Nephron progenitor cell (in vitro differentiated cells): ENCODE results near the gene ZNF780A.

ENCODE experiments used
- DNase-seq: peaks from one replicate; pipeline ENCODE4 v3.0.0; 2021
- H3K27ac Mint-ChIP-seq: 2 replicates; pipeline ENCODE4 v1.8.0; 2021; ENCODE audit warnings: mild to moderate bottlenecking, moderate library complexity, mixed read lengths
- H3K27me3 Mint-ChIP-seq: 2 replicates; pipeline ENCODE4 v1.8.0; 2021; ENCODE audit warnings: mild to moderate bottlenecking, low read depth, mixed read lengths; ENCODE audit not compliant: poor library complexity
- H3K36me3 Mint-ChIP-seq: 2 replicates; pipeline ENCODE4 v1.8.0; 2021; ENCODE audit warnings: low read depth, mixed read lengths
- H3K4me1 Mint-ChIP-seq: 2 replicates; pipeline ENCODE4 v1.8.0; 2021; ENCODE audit warnings: mixed read lengths
- H3K4me3 Mint-ChIP-seq: 2 replicates; pipeline ENCODE4 v1.8.0; 2021; ENCODE audit warnings: mild to moderate bottlenecking, moderate library complexity, mixed read lengths
- H3K9me3 Mint-ChIP-seq: 2 replicates; pipeline ENCODE4 v1.8.0; 2021; ENCODE audit warnings: mild to moderate bottlenecking, moderate library complexity, mixed read lengths
- CTCF ChIP-seq: fragments of 200-600 bp; sonication (generic); IDR thresholded peaks from 2 replicates; pipeline ENCODE4 v1.5.0; 2021; ENCODE audit warnings: antibody characterized with exemption

ZNF780A gene

GRCh38 chr19:40033989-40034560 is 56.7 kb downstream of the ZNF780A start:
- H3K27me3 Mint-ChIP-seq, result no peaks in the 10 kb centered on the region
- no peak overlapping the region for H3K27ac Mint-ChIP-seq
- no peak for TF ChIP-seq CTCF
- peaks cover 91% of the 10 kb centered on the region for H3K9me3 Mint-ChIP-seq
- DNase-seq, result no peak
- H3K4me1 Mint-ChIP-seq, result no peaks in the 10 kb centered on the region
- H3K4me3 Mint-ChIP-seq, result no peak overlapping the region
- peaks cover 89% of the 10 kb centered on the region for H3K36me3 Mint-ChIP-seq

- TF ChIP-seq CTCF, result no peak
- Mint-ChIP-seq H3K9me3 (peaks cover 98% of the 10 kb centered on the region), H3K36me3 (peaks cover 73% of the 10 kb centered on the region), H3K27ac (no peak overlapping the region), H3K4me1 (no peaks in the 10 kb centered on the region), H3K4me3 (no peak overlapping the region), H3K27me3 (peaks cover 10% of the 10 kb centered on the region)
- DNase-seq, result no peak
These were observed 64.2 kb downstream of the ZNF780A start for GRCh38 chr19:40026597-40026970.

- peaks cover 98% of the 10 kb centered on the region for H3K9me3 Mint-ChIP-seq
- TF ChIP-seq CTCF, result no peak
- DNase-seq, result no peak
- H3K4me3 Mint-ChIP-seq, result no peak overlapping the region
- no peaks in the 10 kb centered on the region for H3K4me1 Mint-ChIP-seq
- H3K36me3 Mint-ChIP-seq, result peaks cover 70% of the 10 kb centered on the region
- peaks cover 10% of the 10 kb centered on the region for H3K27me3 Mint-ChIP-seq
- no peak overlapping the region for H3K27ac Mint-ChIP-seq
These were observed 64.7 kb downstream of the ZNF780A start for GRCh38 chr19:40025938-40026596.

GRCh38 chr19:40023969-40024368 is 66.8 kb downstream of the ZNF780A start:
- Mint-ChIP-seq H3K4me3 (no peak overlapping the region), H3K27me3 (peaks cover 10% of the 10 kb centered on the region), H3K27ac (no peak overlapping the region)

More at GRCh38 chr19:40023969-40024368, 66.8 kb downstream of the ZNF780A start:
- Mint-ChIP-seq H3K36me3 (peaks cover 59% of the 10 kb centered on the region), H3K9me3 (peaks cover 96% of the 10 kb centered on the region), H3K4me1 (no peaks in the 10 kb centered on the region)
- DNase-seq, result no peak
- TF ChIP-seq CTCF, result no peak
